Endothelial cell of umbilical vein (primary cell): Measurements from ENCODE around the gene LBHD2. TPM values are rescaled to one million over a fixed set of nuclear protein-coding genes. Genes with fewer than 3 reads are reported as not detected.
A peak's percentile ranks its signal among the peaks of the same experiment; 100 is the strongest.

Experiments used
- BruUV-seq: library from RNA; stranded (reverse); fragments of 400-500 nt; replicated peaks from 2 replicates; lab custom pipeline; 2021; lab: Mats Ljungman, UMichigan
- CTCF ChIA-PET: fragments of 300-600, 350-600 bp; sonication (Branson Sonifier 250); formaldehyde crosslinking; loops from one replicate; lab custom pipeline; 2021; ENCODE audit warnings: antibody characterized with exemption, inconsistent platforms; lab: Charles Lee
- POLR2A ChIA-PET: fragments of 300-600, 350-600 bp; sonication (Branson Sonifier 250); formaldehyde crosslinking; loops from one replicate; lab custom pipeline; 2021; ENCODE audit warnings: antibody characterized with exemption, inconsistent platforms; lab: Charles Lee
- DNase-seq: peaks from one replicate; pipeline ENCODE4 v3.0.0-alpha.2; 2011; ENCODE audit warnings: low read depth, low spot score
- FAIRE-seq: peaks from 2 replicates; lab custom pipeline; 2011; peaks lifted over from hg19 to GRCh38; lab: Jason Lieb, UNC
- H2AFZ ChIP-seq: 2 replicates; pipeline ENCODE4 v1.6.0; 2012; ENCODE audit warnings: low read depth, low read length, control low read depth, inconsistent platforms
- H3K27ac ChIP-seq: 2 replicates; pipeline ENCODE4 v1.5.1; 2011; ENCODE audit warnings: low read depth, mild to moderate bottlenecking, control low read depth, low read length, moderate library complexity; ENCODE audit not compliant: insufficient read depth
- H3K27me3 ChIP-seq, 2 experiments: 2 replicates each; pipeline versions ENCODE4 v1.6.0 to v1.6.1; 2011; ENCODE audit warnings: low read length in 2 of 2, mixed read lengths in 1 of 2; ENCODE audit not compliant: control insufficient read depth in 2 of 2, insufficient read depth in 2 of 2
- H3K36me3 ChIP-seq, 2 experiments: 2 replicates in 1 of 2; 3 replicates in 1 of 2; pipeline ENCODE4 v1.5.1; 2011; ENCODE audit warnings: low read length in 2 of 2, mild to moderate bottlenecking in 1 of 2, moderate library complexity in 1 of 2; ENCODE audit not compliant: control insufficient read depth in 2 of 2, insufficient read depth in 2 of 2; ENCODE audit errors: extremely low read depth in 1 of 2
- H3K4me1 ChIP-seq: 3 replicates; pipeline ENCODE4 v1.5.1; 2011; ENCODE audit warnings: mild to moderate bottlenecking, low read length; ENCODE audit not compliant: control insufficient read depth, insufficient read depth; ENCODE audit errors: extremely low read depth
- H3K4me2 ChIP-seq: 2 replicates; pipeline ENCODE4 v1.6.1; 2011; ENCODE audit warnings: low read length, control low read depth, mixed read lengths; ENCODE audit not compliant: insufficient read depth
- H3K4me3 ChIP-seq, 3 experiments: fragments of 200-600 bp in 1 of 3; sonication (generic), shearing (Covaris generic) in 1 of 3; replicated peaks in 1 of 3; 2 replicates each; pipeline ENCODE4 v1.5.1; 2011 to 2016; ENCODE audit warnings: control low read depth in 3 of 3, low read length in 3 of 3, mild to moderate bottlenecking in 2 of 3, inconsistent platforms in 1 of 3, low read depth in 1 of 3, moderate library complexity in 1 of 3; ENCODE audit not compliant: insufficient read depth in 1 of 3
- H3K79me2 ChIP-seq: 2 replicates; pipeline ENCODE4 v1.6.0; 2012; ENCODE audit warnings: low read length, inconsistent platforms; ENCODE audit not compliant: control insufficient read depth, insufficient read depth
- H3K9ac ChIP-seq: replicated peaks from 2 replicates; pipeline ENCODE3; 2011; ENCODE audit warnings: low read length, control low read depth; ENCODE audit not compliant: insufficient read depth; ENCODE audit errors: extremely low read depth
- H3K9me1 ChIP-seq: replicated peaks from 3 replicates; pipeline ENCODE4 v1.6.0; 2011; ENCODE audit warnings: mild to moderate bottlenecking, low read length; ENCODE audit not compliant: control insufficient read depth, insufficient read depth; ENCODE audit errors: extremely low read depth
- H3K9me3 ChIP-seq: replicated peaks from 2 replicates; pipeline ENCODE4 v1.5.1; 2012; ENCODE audit warnings: low read length, inconsistent platforms; ENCODE audit not compliant: control insufficient read depth, insufficient read depth
- H4K20me1 ChIP-seq: replicated peaks from 2 replicates; pipeline ENCODE3; 2011; ENCODE audit warnings: mild to moderate bottlenecking, low read length; ENCODE audit not compliant: control insufficient read depth, insufficient read depth; ENCODE audit errors: extremely low read depth
- EZH2 ChIP-seq: IDR thresholded peaks from 2 replicates; pipeline ENCODE4 v1.6.1; 2012; ENCODE audit warnings: borderline replicate concordance, low read depth, mild to moderate bottlenecking, moderate library complexity, low read length, inconsistent platforms; ENCODE audit not compliant: severe bottlenecking
- FOS ChIP-seq: IDR thresholded peaks from 2 replicates; pipeline ENCODE4 v1.6.1; 2011; ENCODE audit warnings: mild to moderate bottlenecking, low read length, moderate library complexity, borderline replicate concordance; ENCODE audit not compliant: insufficient read depth
- GATA2 ChIP-seq: IDR thresholded peaks from 2 replicates; pipeline ENCODE4 v1.7.0; 2011; ENCODE audit warnings: low read depth, mild to moderate bottlenecking, moderate library complexity, mixed read lengths, low read length; ENCODE audit not compliant: insufficient read length, insufficient read depth
- JUN ChIP-seq: IDR thresholded peaks from 2 replicates; pipeline ENCODE4 v1.6.1; 2011; ENCODE audit warnings: borderline replicate concordance, low read depth; ENCODE audit not compliant: insufficient read length, insufficient read depth
- MYC ChIP-seq: IDR thresholded peaks from one replicate; pipeline ENCODE4 v1.6.1; 2011; ENCODE audit warnings: mild to moderate bottlenecking, low read depth, low read length
- POLR2A ChIP-seq: IDR thresholded peaks from 2 replicates; pipeline ENCODE4 v1.6.1; 2012; ENCODE audit warnings: low read depth, mild to moderate bottlenecking, control low read depth, low read length
- POLR2AphosphoS5 ChIP-seq: IDR thresholded peaks from 2 replicates; pipeline ENCODE4 v1.6.1; 2012; ENCODE audit warnings: low read depth, mild to moderate bottlenecking, control low read depth, low read length, moderate library complexity; ENCODE audit not compliant: insufficient read depth
- dilution Hi-C: fragments of 300-500 bp; cut with MboI; formaldehyde crosslinking; loops from one replicate; pipeline ENCODE4 v1.15.0; 2019; ENCODE audit warnings: low sequenced_read_pairs; ENCODE audit not compliant: extremely low pct_ligation_motif_present
- intact Hi-C: fragments of 100-400 bp; cut with micrococcal nuclease; formaldehyde crosslinking; loops from one replicate; pipeline ENCODE4 v1.10.0; 2022
- polyA plus RNA-seq, 4 experiments: library from polyadenylated mRNA; depleted of rRNA in 3 of 4; stranded (reverse) in 3 of 4; unstranded in 1 of 4; fragments of >200 nt; gene quantifications; 2 replicates each; pipeline versions ENCODE4 v1.2.1 to v1.2.3, GENCODE V29; 2011 to 2012; ENCODE audit warnings: missing spikeins in 1 of 4
- total RNA-seq: library from RNA; stranded (reverse); gene quantifications from 2 replicates; pipeline ENCODE4 v1.2.3, GENCODE V29; 2021
- TF ChIP-seq, protein P1 (sequence below), 2 donors: IDR thresholded peaks; 1 replicate in 1 of 2; 2 replicates in 1 of 2; pipeline ENCODE4 v1.5.1; 2011; ENCODE audit warnings: low read length in 2 of 2, mild to moderate bottlenecking in 2 of 2, moderate library complexity in 2 of 2, control low read depth in 1 of 2, inconsistent platforms in 1 of 2, low read depth in 1 of 2; ENCODE audit not compliant: insufficient read depth in 1 of 2; ENCODE audit errors: extremely low read depth in 1 of 2
- TF ChIP-seq, protein P2 (sequence below): IDR thresholded peaks from 2 replicates; pipeline ENCODE4 v1.6.1; 2011; ENCODE audit not compliant: insufficient read depth, insufficient read length

LBHD2 gene
- total and polyA plus RNA-seq, 2 donors (not counting 3 experiments of a cell fraction or from before 2014, with no cell fraction given): not detected

DNA sequence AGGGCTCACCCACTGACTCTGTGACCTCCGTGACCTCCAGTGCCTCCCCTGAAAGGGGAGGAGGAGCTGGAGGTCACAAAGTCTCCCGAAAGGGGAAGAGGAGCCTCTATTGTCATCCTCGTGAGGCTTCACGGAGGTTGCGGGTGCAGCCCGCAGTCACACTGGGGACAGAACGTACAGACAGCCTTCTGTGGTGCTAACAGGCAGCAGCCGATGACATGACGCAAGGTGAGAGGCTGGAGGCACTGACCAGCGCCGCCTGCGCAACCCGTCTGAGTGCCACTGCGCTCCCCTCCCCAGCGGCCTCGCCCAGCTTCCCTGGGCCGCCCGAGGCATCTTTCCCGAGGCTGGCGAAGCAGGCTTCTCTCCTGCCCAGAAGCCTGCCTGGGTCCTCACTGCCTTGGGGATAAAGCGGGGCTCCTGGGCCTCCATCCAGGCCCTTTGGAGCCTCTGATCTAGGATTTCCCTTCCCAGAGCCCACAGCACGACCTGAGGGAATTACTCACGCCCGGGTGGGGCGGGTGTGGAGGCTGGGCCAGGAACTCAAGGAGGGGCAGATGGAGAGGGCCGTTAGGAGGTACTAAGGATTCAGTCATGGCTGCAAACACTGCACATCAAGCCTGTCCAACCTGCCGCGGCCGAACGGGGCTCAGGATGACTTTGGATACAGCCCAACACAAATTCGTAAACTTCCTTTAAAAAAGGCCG is 12.3 kb upstream of the LBHD2 start:
- CTCF ChIA-PET: no interaction called here
- H3K4me1 ChIP-seq: peaks cover 19% of the 10 kb centered on the region

More for the DNA sequence above, 12.3 kb upstream of the LBHD2 start:
- DNase-seq (no peak), FAIRE-seq (peak; percentile 68)
- H3K9me1 ChIP-seq: no peaks in the 10 kb centered on the region
- no peaks in the 10 kb centered on the region for H3K27me3 ChIP-seq
- H3K4me3 ChIP-seq: no peak overlapping the region
- no peak overlapping the region for H2AFZ ChIP-seq
- H3K79me2 ChIP-seq: no peaks in the 10 kb centered on the region
- H3K27ac ChIP-seq: no peak overlapping the region
- dilution Hi-C loops (no loop called here), intact Hi-C loops (no loop called here)
- H4K20me1 ChIP-seq: no peaks in the 10 kb centered on the region
- H3K4me2 ChIP-seq: no peak overlapping the region
- TF ChIP-seq POLR2A: no peak
- no peak for TF ChIP-seq EZH2
- no peak for TF ChIP-seq FOS
- no peak for TF ChIP-seq GATA2
- TF ChIP-seq MYC: no peak
- TF ChIP-seq JUN: no peak
- TF ChIP-seq, protein P1, sequence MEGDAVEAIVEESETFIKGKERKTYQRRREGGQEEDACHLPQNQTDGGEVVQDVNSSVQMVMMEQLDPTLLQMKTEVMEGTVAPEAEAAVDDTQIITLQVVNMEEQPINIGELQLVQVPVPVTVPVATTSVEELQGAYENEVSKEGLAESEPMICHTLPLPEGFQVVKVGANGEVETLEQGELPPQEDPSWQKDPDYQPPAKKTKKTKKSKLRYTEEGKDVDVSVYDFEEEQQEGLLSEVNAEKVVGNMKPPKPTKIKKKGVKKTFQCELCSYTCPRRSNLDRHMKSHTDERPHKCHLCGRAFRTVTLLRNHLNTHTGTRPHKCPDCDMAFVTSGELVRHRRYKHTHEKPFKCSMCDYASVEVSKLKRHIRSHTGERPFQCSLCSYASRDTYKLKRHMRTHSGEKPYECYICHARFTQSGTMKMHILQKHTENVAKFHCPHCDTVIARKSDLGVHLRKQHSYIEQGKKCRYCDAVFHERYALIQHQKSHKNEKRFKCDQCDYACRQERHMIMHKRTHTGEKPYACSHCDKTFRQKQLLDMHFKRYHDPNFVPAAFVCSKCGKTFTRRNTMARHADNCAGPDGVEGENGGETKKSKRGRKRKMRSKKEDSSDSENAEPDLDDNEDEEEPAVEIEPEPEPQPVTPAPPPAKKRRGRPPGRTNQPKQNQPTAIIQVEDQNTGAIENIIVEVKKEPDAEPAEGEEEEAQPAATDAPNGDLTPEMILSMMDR (IDR thresholded peaks at IDR 0.05; ENCODE audit: extremely low read depth in 1 of 2, insufficient read depth in 1 of 2, low read depth in 1 of 2, low read length in 2 of 2): no peak
- TF ChIP-seq POLR2AphosphoS5: no peak
- TF ChIP-seq, protein P2, sequence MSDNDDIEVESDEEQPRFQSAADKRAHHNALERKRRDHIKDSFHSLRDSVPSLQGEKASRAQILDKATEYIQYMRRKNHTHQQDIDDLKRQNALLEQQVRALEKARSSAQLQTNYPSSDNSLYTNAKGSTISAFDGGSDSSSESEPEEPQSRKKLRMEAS: no peak
- no peaks in the 10 kb centered on the region for H3K9me3 ChIP-seq
- POLR2A ChIA-PET: no interaction called here
- no peaks in the 10 kb centered on the region for H3K36me3 ChIP-seq
- no TSS peak for BruUV-seq
- H3K9ac ChIP-seq: no peak overlapping the region
